GM11168 (cell line): ENCODE results near the gene SMIM36.
"Not testable (repeated sequence)": the region's sequence is repeated elsewhere in the genome, so short reads cannot be mapped to it uniquely, and the experiment has no call there.

Experiments used
- in situ Hi-C: fragments of 300-500 bp; cut with MboI; formaldehyde crosslinking; loops from one replicate; pipeline ENCODE4 v1.12.0; 2022; ENCODE audit warnings: low sequenced_read_pairs; ENCODE audit not compliant: unreplicated experiment

Gene SMIM36

GRCh38 chr17:55518510-55518909 lies 7.3 kb upstream of the SMIM36 start:
- in situ Hi-C loops, result loop anchor here (10.0 kb wide), 1 partner anchor 164 kb away; no protein-coding TSS in a partner anchor

GRCh38 chr17:55513885-55514590 lies 2.8 kb upstream of the SMIM36 start:
- in situ Hi-C loops, result loop anchor here (10.0 kb wide), 1 partner anchor 159 kb away; no protein-coding TSS in a partner anchor

- in situ Hi-C loops, result not testable (repeated sequence)
Measured at GRCh38 chr17:55507669-55508068, 3.6 kb downstream of the SMIM36 start.

GRCh38 chr17:55501626-55502025 lies 9.6 kb downstream of the SMIM36 start:
- in situ Hi-C loops, result not testable (repeated sequence)

- in situ Hi-C loops, result no loop called here
Measured at GRCh38 chr17:55500103-55500502, 11.1 kb downstream of the SMIM36 start.

GRCh38 chr17:55496094-55496881 lies 15.0 kb downstream of the SMIM36 start:
- in situ Hi-C loops, result no loop called here

GRCh38 chr17:55495239-55495638 lies 16.0 kb downstream of the SMIM36 start:
- in situ Hi-C loops, result no loop called here

GRCh38 chr17:55492781-55493341 lies 18.4 kb downstream of the SMIM36 start:
- in situ Hi-C loops, result no loop called here

GRCh38 chr17:55490376-55490775 lies 20.9 kb downstream of the SMIM36 start:
- in situ Hi-C loops, result no loop called here

- in situ Hi-C loops, result no loop called here
Measured at GRCh38 chr17:55487695-55488432, 23.4 kb downstream of the SMIM36 start.

- in situ Hi-C loops, result no loop called here
Measured at GRCh38 chr17:55484575-55484974, 26.7 kb downstream of the SMIM36 start.

GRCh38 chr17:55482591-55483389 lies 28.5 kb downstream of the SMIM36 start:
- in situ Hi-C loops, result no loop called here

GRCh38 chr17:55480631-55481315 lies 30.5 kb downstream of the SMIM36 start:
- in situ Hi-C loops, result no loop called here

GRCh38 chr17:55479903-55480302 lies 31.3 kb downstream of the SMIM36 start:
- in situ Hi-C loops, result no loop called here

GRCh38 chr17:55478971-55479370 lies 32.3 kb downstream of the SMIM36 start:
- in situ Hi-C loops, result no loop called here

- in situ Hi-C loops, result no loop called here
Measured at GRCh38 chr17:55466671-55467070, 44.6 kb downstream of the SMIM36 start.

GRCh38 chr17:55465771-55466170 lies 45.5 kb downstream of the SMIM36 start:
- in situ Hi-C loops, result not testable (repeated sequence)

GRCh38 chr17:55463600-55463999 lies 47.7 kb downstream of the SMIM36 start:
- in situ Hi-C loops, result no loop called here

GRCh38 chr17:55462711-55463110 lies 48.5 kb downstream of the SMIM36 start:
- in situ Hi-C loops, result no loop called here
